Islet precursor cell (in vitro differentiated cells): ENCODE results near the gene BSG.
A peak's percentile ranks its signal among the peaks of the same experiment; 100 is the strongest.

Experiments used
- DNase-seq: peaks from one replicate; pipeline ENCODE4 v3.0.0-alpha.2; 2018

Gene BSG

GRCh38 chr19:540867-541637 is 31.3 kb upstream of the BSG start:
- no peak for DNase-seq

- no peak for DNase-seq
Measured at GRCh38 chr19:541699-542098, 30.7 kb upstream of the BSG start.

- no peak for DNase-seq
Measured at GRCh38 chr19:542173-542866, 30.1 kb upstream of the BSG start.

- DNase-seq: no peak
Measured at GRCh38 chr19:543910-544608, 28.3 kb upstream of the BSG start, which contains the start of gene GZMM. TSS of gene GZMM (plus strand) at chr19:544053. CDS start at chr19:544072, 19 bp downstream.

- DNase-seq: no peak
Measured at GRCh38 chr19:547117-547516, 25.3 kb upstream of the BSG start.

- no peak for DNase-seq
Measured at GRCh38 chr19:547836-548720, 24.3 kb upstream of the BSG start.

DNA sequence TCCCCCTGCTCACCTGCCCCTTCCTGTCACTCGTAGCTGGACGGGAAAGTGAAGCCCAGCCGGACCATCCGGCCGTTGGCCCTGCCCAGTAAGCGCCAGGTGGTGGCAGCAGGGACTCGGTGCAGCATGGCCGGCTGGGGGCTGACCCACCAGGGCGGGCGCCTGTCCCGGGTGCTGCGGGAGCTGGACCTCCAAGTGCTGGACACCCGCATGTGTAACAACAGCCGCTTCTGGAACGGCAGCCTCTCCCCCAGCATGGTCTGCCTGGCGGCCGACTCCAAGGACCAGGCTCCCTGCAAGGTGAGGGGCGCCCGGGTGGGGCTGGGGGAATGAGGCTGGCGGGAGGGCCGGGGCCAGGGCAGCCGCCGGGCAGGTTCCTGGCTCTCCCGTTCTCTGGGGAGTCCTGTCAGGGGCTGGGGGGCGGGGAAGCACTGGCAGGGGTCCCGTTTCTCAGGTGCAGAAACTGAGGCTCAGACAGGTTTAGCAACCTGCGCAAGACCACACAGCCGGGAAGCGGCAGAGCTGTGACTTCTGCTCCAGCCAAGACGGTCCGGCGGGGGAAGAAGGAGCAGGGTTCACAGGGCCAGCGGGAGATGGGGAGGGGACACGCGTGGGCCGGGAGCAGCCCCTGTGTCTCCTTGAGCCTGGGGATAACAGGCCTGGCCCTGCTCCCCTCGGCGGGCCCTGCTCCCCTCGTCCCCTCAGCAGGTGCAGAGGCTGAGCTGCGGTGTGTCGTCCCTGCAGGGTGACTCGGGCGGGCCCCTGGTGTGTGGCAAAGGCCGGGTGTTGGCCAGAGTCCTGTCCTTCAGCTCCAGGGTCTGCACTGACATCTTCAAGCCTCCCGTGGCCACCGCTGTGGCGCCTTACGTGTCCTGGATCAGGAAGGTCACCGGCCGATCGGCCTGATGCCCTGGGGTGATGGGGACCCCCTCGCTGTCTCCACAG is 23.2 kb upstream of the BSG start:
- no peak for DNase-seq

GRCh38 chr19:554817-555216 is 17.6 kb upstream of the BSG start:
- no peak for DNase-seq

DNA sequence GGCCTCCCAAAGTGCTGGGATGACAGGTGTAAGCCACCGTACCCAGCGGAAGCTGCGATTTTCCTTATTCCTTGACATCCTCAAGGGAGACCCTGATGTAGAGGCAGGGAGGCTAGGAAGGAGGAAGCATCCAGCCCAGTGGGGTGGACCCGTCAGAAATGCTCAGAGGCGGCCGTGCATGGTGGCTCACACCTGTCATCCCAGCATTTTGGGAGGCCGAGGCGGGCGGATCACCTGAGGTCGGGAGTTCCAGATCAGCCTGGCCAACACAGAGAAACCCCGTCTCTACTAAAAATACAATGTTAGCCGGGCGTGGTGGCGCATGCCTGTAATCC is 17.0 kb upstream of the BSG start:
- no peak for DNase-seq

- DNase-seq: no peak
Measured at GRCh38 chr19:556611-557382, 15.6 kb upstream of the BSG start.

GRCh38 chr19:558770-559439 is 13.5 kb upstream of the BSG start:
- peak; percentile 70 for DNase-seq

- no peak for DNase-seq
Measured at GRCh38 chr19:560121-560520, 12.3 kb upstream of the BSG start.

- peak; percentile 86 for DNase-seq
Measured at GRCh38 chr19:566403-566802, 6.0 kb upstream of the BSG start.

DNA sequence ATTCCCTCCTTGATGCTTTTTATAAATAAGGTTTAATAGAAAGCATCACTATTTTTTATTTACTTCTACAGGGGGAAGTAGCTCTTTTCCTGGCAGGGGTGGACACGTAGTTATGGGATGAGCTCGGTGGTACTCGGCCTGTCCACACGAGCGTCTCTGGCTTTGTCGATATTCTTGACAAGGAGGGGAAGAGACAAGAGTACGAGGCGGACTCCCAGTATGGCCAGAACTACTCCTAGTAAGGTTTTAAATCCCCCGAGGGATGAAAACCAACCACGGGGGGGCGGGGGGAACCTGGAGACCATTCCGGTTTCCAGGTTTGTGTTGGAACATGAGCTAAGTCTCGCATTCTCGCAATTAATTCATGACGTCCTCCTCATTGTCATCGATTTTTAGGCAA is 5.6 kb upstream of the BSG start:
- no peak for DNase-seq

- DNase-seq: no peak
Measured at GRCh38 chr19:567296-567900, 5.0 kb upstream of the BSG start.

GRCh38 chr19:570251-570686 is 2.1 kb upstream of the BSG start:
- DNase-seq: no peak

DNA sequence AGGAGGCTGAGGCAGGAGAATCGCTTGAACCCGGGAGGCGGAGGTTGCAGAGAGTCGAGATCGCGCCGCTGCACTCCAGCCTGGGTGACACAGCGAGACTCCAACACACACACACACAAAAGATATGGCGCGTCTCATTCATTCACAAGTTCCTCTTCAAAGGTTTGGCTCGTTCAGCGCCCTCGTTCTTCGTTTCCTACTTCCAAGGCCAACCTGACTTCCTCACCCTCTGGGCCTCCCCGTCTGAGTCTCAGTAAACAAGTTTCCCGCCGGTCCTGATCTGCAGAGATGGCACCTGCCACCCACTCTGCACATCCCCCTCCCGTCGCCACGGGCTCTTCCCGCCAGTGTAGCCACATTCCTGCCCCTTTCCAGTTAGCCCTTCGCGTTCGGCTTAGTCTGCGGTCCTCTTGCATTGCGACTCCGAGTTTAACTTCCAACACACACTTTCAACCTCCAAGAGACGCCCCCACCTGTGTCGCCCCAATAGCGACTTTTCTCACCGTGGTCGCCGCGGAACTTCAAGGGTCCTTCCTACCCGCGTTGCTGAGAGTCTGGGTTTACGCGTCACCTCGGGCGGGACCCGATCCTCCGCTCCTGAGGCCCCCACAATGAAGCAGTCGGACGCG is 1.3 kb upstream of the BSG start:
- DNase-seq: peak; percentile 78

DNA sequence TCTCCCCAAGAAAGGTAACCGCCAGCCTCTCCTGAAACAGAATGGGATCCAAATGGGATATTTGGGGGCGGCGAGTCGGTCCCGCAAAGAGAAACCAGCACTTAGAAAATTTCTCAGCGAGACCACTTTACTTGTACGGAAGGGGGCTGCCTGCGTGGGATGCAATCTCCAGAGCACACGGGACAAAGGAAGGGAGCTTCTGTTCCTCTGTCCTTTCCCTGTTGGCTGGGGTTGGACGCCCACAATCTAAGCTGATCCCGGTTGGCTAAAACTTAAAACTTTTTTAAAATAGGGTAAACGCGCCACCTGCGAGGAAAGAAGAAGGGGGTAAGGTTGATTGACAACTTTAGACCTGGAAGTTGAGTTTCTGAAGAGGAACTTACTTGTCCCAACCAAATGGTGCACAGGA is 826 bp upstream of the BSG start:
- DNase-seq: no peak
